SHP77 treated with DMSO at 0.1 percent for 48 hours (cell line): Measurements from ENCODE around the gene ASPG.

Source experiments
- DNase-seq: peaks from one replicate; lab custom pipeline; 2025; lab: John Stamatoyannopoulos, UW

ASPG gene

DNA sequence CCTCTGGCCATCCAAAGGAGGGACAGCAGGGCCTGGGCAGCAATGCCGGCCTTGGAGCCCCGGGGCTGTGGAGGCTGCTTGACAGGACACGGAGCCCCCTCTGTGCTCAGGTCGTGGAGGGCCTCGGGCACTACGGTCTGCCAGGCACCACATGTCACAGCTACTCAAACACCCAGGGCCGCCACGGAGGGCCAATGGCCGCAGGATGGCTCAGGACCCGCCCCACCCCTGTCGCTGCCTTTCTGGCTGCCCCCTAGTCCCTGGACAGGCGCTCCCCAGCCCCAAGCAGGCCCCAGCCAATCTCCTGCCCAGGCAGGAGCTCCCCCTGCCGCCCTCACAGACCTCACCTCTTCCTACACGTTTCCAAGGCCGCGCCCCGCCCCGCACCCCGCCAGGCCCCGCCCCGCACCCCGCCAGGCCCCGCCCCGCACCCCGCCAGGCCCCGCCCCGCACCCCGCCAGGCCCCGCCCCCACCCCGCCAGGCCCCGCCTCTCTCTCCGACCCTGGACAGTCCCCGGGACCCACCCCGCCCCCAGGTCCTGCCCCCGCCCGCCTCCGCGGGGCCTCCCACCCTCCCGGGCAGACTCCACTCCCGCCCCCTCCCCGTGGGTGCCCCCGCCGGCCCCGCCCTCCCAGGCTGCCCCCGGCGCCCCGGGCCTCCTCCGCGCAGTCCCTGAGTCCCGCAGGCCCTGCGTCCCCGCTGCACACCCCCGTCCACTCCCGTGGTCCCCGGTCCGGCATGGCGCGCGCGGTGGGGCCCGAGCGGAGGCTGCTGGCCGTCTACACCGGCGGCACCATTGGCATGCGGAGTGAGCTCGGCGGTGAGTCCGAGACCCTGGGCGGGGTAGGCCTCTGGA, at the start of gene ASPG:
Gene ASPG, plus strand, starts transcription at position 669 of the 857 bp plus-strand sequence. Its CDS starts 71 bp downstream, at position 740.
- DNase-seq = no peak

DNA sequence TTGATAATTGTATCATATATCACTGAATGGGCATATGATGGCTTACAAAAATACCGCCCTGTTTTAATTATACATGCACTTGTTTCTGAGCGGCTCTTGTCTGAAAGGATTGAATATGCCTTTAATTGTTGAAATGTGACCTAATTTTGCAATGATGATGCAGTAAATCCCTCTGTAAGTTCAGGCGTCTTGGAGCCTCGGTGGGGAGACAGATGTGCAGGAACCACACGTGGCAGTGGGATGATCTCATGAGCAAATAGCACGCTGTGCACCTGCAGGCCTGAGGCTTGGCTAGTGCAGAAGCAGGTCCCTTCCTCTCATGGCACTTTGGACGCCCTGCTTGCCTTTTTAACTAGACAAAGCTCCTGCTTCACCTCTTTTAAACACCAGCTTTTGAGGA, 49.3 kb upstream of the ASPG start:
- peak; percentile 45 for DNase-seq

DNA sequence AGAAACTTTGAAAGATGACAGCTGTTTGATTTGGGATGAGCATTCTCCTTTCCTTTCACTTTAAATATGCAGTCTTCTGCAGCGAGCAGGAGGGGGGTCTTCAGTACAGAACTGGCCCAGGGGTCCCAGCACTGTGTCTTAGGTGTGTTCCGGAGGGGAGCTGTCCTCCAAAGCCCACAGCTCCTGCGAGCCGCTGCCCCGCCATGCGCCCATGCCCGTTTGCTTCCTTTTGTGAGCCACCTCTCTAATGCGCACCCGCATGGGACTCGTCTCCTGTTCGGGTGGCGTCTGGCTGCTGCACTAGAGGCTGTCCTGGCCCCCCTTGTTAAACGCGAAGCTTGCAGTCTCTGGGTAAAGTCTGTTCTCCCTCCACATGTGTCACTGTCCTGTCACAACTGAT, 48.4 kb upstream of the ASPG start:
- no peak for DNase-seq

DNA sequence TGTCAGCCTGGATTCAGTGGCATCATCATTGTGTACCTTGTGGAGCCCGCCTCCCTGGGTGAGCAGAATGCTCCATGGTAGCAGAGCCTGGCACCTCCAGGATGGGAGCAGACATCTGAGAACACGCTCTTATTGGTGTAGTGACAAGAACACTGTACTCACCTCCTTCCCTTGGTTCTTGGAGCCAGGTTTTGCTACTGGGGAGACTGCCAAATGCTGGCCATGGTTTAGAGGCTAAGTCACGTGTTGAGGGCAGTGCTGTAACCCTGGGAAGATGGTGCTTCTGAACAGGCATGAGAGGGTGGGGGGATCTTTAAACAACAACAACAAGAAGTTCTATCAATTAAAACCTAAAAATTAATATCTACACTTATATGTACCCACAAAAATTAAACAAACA, 47.6 kb upstream of the ASPG start:
- DNase-seq = no peak

DNA sequence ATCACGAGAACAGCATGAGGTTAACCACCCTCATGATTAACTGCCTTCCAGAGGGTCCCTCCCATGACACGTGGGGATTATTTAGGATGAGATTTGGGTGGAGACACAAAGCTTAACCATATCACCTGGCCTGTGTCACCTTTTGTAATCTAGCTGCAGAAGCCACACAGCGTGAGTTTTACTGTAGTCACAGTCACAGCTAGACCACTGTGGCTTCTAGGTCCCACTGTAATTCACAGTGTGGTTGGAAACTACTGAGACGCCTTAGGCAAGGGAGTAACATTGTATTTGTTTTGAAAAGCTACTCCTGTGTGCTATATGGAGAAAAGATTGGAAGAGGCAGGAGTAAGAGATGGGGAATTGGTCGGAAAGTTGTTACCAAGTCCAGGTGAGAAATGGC, 46.3 kb upstream of the ASPG start:
- DNase-seq = no peak

DNA sequence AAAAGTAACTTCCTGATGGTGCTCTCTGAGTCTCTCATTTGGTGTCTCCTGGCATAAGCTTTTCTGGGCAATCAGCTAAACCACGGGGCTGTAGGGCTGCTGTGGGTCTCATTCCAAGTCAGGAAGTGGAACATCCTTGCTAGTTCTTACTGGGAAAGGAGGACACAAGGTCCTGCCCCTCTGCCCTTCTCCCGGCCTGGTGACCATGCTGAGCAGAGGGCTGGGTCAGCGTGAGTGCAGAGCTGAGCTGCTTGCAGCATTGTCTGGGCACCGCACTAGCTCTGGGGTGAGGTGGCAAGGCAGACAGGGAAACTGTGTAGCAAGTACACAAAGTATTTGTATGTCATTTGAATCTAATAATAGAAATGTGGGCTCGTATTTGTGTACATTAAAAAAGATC, 45.0 kb upstream of the ASPG start:
- DNase-seq = no peak

DNA sequence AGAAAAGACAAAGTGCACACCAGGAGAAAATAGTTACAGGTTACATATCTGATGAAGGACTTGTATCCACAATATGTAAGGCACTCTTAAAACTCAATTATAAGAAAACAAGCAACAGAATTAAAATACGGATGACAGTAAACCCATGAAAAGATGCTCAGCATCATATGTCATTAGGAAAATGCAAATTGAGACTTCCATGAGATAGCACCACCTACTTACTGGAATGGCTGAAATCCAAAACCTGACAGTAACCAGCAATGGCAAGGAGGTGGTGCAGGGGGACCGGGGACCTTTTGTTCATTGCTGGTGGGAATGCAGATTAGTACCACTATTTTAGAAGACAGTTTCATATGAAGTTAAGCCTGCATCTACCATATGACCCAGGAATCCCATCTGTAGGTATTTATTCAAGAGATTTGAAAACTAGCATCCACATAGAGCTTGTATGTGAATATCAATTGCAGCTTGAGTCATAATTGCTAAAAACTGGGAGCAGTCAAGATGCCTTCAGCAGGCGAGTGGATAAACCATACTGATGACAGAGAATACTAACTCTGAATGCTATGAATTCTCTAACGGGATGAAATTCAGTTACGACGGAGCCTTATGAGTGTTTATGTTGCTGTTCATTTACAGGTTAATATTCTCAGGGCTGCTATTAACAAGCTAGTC, 43.9 kb upstream of the ASPG start:
- no peak for DNase-seq

- no peak for DNase-seq
Observed at GRCh38 chr14:104044016-104044415, 41.5 kb upstream of the ASPG start.

DNA sequence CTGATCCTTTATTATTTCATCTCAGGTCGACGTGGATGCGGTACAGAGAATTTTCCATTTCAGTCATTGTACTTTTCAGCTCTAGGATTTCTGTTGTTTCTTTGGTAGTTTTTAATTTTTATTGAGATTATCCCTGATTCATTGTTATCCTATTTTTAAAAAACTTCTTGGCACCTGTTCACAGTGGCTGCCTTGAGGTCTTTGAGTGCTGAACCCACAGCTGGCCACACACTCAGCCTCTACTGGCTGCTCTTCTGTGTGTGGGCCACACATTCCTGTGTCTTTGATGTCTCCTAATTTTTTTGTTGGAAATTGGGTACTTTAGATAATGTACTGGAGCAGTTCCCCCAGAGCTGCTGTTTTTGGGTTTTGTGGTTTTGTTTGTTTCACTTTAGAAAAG, 37.7 kb upstream of the ASPG start:
- no peak for DNase-seq

GRCh38 chr14:104048758-104049507, 36.6 kb upstream of the ASPG start:
- no peak for DNase-seq

- no peak for DNase-seq
Observed at GRCh38 chr14:104049576-104050240, 35.8 kb upstream of the ASPG start.

DNA sequence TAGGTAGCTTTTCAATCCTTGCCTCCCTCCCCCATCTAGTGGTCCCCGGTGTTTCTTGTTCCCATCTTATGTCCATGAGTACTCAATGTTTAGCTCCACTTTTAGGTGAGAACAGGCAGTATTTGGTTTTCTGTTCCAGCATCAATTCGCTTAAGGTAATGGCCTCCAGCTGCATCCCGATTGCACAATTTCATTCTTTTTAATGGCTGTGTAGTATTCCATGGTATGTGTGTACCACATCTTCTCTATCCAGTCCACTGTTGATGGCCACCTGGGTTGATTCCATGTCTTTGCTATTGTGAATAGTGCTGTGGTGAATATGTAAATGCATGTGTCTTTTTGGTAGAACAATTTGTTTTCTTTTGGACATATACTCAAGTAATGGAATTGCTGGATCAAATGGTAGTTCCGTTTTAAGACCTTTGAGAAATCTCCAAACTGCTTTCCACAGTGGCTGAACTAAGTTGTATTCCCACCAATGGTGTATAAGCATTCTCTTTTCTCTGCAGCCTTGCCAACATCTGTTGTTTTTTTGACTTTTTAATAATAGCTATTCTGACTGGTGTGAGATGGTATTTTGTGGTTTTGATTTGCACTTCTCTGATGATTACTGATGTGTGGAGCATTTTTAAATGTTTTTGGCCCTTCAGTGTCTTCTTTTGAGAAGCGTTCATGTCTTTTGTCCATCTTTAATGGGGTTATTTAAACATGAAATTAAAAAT, 34.2 kb upstream of the ASPG start:
- no peak for DNase-seq

DNA sequence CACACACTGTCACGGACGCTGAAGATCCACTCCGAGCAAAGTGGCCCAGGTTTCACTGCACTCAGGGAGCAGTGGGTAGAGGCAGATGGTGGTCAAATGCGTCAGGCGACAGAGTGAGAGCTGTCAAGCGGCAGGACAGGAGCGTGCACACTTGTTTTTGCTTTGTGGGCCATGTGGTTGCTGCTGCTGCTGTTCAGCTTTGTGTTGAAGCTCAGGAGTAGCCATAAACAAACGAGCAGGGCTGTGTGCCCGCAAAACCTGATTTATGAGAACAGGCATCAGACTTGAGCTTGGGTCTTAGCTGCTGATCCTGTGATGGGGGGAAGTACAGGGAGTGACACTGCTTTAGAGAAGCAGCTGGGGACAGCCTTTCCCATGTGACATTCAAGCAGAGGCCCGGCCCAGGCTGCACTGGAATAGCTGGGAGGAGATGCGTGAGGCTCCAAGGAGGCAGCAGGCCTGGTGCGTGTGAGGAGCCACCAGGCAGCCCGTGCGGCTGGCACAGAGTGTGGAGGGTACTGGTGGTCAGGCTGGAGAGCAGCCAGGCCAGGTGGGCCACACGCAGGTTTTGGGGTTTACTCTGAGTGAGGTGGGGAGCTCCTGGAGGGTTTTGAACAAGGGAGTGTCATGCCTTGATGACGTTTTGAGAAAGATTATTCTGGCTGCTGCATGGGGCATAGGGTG, 31.1 kb upstream of the ASPG start:
- no peak for DNase-seq

DNA sequence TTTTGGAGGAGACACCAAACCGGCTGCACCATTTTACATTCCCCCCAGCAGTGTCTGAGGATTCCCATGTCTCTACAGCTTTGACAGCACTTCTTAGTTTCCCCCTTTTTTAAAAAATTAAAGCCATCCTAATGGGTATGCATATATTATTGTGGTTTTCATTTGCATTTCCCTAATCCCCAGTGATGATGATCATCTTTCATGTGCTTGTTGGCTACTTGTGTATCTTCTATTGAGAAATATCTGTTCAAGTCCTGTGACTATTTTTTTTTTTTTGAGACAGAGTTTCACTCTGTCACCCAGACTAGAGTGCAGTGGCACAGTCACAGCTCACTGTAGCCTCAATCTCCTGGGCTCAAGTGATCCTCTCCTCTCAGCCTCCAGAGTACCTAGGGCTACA, 23.2 kb upstream of the ASPG start:
- no peak for DNase-seq

DNA sequence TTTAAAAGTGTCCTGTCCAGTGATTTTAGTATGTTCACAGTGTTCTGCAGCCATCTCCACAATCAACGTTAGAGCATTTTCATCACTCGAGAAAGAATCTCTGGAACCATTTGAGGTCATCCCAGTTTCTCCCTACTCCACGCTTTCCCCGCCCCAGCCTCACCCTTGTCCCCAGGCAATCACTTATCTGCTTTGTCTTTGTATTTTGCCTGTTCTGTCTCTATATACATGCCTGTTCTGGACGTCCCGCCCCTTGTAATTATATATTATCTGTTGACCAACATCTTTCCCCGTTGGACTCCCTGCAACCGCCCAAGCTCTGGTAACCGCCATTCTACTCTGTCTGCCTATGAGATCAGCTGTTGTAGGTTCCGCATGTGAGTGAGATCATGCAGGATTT, 21.5 kb upstream of the ASPG start:
- no peak for DNase-seq

- no peak for DNase-seq
Observed at GRCh38 chr14:104066279-104066678, 19.2 kb upstream of the ASPG start.

- no peak for DNase-seq
Observed at GRCh38 chr14:104066719-104067295, 18.7 kb upstream of the ASPG start.

DNA sequence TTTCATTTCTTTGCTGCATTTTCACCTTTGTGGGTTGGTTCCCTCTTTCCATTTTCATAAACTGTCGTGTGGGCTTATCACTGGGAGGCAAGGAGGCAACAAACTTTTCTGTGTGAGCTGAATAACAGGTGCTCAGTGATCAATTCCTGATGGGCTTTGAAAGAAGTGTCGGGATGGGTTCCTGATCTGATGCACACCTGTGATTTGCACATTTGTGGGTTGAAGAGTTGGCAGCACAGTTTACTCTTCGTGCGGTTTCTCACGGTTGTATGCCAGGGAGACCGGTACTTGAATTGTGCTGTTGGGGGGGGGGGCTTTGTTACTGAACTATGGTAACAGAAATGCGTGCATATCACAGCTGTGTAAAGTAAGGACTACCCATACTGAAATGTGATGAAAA, 16.0 kb upstream of the ASPG start:
- no peak for DNase-seq

DNA sequence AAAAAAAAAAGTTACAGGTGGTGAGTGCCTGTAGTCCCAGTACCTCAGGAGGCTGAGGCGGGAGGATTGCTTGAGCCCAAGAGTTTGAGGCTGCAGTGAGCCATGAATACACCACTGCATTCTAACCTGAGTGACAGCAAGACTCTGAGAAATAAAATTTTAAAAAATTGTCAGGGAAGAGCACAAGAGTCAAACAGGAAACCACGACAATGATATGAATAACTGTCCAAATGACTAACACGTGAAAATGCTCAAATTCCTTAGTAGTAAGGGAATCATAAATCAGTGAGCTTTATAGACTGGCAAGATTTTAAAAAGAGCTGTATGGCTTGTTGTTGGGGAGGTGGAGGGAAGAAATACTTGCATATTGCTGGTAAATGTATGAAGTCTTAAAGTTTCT, 12.9 kb upstream of the ASPG start:
- DNase-seq = no peak

DNA sequence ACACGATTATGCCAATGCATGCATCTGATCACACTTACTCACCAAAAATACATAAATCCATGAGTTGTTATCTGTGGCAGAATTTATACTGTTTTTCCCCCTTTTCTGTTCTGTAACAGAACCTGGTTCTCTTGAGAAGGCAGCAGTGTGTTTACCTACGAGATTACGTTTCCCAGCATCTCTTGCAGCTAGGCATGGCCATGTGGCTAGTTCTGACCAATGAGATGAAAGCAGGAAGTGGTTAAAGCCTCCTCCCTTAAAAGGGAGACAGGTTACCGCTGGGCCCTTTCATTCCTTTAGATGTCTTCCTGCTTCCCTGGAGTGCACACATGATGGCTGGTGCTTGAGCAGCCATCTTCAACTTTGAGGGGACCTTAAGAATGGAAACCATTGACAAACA, 11.7 kb upstream of the ASPG start:
- DNase-seq = no peak
